GM19455 (cell line): ENCODE measurements around the gene BARX1.
"Not testable (repeated sequence)": the region's sequence is repeated elsewhere in the genome, so short reads cannot be mapped to it uniquely, and the experiment has no call there.

Experiments
- ATAC-seq: cut with Tn5 transposase; IDR thresholded peaks from one replicate; pipeline ENCODE4 v1.9.1; 2021; ENCODE audit not compliant: unreplicated experiment

Gene BARX1

DNA sequence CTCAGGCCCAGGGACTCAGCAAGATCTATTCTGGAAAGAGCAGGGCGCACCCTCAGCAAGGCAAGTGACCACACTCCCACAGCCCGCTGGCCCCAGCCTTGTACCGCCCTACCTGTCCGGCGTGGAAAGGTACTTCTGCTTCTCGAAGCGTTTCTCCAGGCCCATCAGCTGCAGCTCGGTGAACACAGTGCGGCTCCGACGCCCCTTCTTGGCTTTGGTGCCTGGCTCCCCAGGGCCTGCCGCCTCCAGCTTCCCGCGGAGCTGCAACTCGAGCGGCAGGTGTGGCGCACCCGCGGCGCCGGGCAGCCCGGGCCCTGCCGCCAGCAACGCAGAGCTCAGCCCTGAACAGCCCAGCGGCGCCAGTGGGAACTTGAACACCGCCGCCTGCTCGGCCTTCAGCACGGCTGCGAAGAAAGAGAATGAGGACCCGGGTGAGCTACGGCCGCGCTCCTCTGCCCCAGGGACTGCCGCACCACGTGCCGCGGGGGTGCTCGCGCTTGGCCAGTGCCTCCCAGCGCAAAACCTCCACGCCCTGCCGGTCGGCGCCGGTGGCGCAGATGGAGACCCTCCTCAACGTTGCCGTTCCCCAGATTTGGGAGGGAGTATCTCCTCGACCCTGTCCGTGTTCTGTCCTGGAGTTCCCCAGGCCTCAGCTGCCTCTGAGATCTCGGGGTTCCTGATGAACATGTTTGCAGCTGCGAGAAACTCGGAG, 2.2 kb downstream of the BARX1 start:
- no peak for ATAC-seq

DNA sequence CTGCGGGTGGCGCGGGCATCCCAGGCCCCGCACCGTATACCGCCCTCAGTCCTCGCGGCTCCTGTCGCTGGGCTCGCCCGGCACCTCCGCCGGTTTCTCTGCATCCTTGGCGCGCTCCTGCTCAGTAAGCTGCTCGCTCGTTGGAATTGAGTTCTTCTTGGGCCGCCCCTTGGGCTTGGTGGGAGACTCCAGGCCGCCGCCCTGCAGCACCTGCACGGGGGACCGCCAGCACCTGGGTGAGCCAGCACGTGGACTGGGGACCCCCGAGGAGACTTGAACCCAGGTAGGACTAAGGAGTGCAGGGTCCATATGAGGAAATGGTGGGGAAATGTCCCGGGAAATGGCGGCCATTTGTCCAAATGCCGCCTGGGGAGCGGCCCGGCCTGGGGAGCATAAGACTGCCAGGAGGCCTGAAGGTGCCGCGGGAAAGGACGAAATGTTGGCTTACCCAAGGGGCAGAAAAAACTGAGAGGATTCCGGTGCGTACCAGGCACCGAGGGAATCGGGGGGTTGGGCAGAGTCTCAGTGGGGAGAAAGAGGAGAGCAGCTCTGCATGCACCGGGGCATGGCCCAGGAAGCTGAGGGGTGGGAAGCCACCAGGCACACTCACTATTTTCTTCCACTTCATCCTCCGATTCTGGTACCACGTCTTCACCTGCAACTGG, 2.9 kb downstream of the BARX1 start:
- no peak for ATAC-seq

DNA sequence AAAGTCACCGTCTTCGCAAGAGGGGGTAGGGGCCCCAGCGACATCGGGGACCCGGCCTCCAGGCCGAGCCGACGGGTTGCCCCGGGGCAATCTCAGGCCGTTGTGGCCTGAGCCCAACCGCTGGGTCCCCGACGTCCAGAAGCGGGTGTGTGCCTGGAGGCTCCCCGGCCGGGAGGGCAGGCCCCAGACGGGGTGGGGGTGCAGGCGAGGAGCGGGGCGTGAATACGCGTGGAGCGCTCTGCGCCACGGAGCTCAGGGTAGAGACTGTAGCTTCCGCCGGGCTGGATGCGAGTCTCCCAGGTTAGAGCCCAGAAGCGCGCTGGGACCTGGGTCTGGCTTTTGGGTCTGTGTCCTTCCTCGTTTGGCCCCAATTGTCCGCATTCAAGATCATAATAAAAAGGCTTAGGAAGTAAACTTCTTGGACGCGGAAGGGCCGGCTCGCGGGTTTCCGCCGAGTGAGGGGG, 3.5 kb downstream of the BARX1 start:
- no peak for ATAC-seq

DNA sequence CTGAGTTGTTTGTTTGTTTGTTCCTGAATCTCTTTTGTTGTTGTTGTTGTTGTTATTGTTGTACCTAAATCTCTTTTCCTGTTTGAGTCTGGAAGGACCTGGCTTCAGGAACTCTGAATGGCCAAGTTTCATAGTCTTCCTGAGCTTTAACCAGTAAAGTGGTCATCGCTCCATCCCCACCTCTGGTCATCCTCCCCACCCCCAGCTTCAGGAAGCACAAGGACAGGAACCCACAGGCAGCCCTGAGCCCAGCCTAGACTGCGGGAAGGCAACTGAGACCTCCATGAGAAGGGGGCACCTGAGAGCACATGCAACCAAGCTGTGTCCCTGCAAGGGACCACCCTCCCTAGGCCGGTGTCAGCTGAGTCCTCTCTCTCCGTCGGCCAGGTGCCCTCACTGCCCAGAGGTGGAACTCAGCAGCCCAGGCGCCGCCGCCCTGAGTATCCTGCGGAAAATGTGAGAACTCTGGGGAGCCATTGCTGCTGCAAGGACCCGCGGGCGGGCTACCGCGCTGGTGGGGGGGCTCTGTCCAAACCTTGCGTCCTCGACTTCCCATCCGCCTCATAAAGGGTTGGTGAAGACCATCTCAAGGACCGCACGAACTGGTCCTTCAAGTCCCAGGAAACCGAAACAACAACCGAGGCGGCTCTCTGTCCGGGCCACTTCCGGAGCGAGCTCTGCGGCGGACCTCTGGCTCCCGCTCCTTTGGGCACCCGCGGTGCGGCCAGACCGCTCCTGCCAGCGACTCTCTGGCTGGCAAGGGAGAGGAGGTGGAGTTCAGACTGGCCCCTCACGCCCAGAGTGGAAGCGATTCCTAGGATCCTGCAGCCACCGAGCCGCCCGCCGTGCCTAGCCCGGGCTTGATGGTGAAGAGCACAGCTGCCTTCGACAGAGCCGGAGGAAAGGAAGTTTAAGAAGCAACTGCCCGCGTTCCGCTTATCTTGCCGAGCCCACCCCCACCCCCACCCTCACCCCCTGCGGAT, 4.2 kb downstream of the BARX1 start:
- no peak for ATAC-seq

DNA sequence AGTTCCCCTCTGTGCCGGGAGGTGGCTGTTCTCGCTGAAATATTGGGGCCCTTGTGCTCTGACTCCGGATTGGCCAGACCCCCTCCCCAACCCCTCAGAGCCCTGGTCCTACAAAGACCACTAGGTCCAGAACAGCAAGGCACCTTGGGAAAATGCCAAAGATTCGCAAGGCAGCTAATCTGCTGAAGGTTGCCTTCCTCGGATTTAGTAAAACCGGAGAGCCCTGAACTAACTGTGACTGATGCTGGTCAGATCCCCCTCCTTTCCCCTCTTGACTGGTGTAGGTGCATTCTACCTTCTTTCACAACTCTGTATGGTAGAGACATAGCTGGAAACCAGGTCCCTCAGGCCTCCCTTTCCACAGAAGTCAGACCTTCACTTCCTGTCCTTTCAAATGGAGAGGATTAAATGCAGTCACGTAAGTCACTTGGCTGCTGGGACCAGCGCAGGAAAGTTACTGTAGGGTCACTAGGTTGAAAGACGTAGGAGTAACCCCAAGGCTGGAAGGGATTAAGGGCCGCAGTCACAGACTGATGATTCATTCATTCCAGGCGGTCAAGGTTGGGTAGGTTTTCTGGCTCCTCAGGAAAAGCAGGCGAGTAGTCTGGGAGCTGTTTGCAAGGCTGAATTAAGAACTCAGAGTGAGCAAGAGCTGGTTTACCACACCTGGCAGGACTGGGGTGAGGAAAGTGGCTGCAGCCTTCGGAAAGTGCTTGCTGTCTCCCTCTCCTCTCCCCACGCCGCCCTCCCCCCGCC, 5.3 kb downstream of the BARX1 start:
- no peak for ATAC-seq

DNA sequence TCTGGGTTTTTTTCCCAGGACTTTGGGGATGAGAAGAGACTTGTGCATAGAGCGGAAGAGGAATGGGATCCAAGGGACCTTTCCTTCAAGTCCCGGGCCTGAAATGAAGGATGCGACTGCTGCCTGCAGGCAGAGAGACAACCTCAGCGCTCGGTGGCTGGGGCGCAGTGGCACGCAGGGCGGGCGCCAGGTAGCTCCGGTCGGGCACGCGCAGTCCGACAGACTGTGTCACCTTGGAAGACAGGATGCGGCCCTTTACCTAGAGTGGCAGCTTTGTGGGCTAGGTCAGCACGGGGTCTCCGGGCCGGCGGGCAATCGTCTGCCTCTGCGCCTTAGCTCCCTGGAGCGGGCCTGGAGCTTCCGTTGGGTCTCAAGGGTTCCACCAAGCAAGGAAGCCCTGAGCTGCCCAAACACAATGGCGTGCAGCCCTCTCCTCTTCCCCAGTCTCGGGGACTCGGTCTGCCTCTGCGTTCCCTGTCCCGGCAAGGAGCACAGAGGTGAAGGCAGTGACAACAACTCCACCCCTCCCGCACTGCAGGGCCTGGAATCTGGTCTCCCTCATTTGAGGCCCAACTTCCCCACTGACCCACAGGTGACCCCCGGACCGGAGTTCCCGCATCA, 6.0 kb downstream of the BARX1 start:
- ATAC-seq, result no peak

DNA sequence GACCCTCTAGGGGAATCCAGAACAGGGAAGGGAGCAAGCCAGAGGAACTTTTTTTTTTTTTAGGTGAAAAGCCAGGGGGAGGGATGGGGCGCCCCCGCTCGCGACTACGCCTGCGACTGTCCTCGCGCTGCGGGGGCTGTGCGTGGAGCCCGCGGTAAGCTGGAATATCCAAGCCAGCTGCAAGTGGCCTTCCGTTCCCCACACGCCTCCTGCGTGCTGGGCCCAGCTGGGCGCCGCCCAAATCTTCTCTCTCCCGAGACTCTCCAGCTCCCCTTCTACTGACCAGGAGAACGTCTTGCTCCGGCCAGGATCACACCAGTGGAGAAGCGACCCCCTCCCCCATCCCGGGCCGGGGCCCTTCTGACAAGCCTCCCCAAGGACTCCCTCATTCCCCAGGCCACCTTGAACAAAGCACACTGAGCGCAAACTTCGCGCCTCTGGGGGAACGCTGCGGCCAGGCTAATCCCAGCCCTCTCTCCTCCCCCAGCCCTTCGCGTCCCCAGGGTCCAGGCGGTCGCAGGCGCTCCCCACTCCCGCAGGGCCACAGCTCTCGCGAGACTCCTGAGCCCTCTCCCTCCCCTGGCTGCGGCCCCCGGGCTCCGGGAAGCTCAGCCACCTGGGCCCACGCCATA, 6.6 kb downstream of the BARX1 start:
- ATAC-seq, result no peak

DNA sequence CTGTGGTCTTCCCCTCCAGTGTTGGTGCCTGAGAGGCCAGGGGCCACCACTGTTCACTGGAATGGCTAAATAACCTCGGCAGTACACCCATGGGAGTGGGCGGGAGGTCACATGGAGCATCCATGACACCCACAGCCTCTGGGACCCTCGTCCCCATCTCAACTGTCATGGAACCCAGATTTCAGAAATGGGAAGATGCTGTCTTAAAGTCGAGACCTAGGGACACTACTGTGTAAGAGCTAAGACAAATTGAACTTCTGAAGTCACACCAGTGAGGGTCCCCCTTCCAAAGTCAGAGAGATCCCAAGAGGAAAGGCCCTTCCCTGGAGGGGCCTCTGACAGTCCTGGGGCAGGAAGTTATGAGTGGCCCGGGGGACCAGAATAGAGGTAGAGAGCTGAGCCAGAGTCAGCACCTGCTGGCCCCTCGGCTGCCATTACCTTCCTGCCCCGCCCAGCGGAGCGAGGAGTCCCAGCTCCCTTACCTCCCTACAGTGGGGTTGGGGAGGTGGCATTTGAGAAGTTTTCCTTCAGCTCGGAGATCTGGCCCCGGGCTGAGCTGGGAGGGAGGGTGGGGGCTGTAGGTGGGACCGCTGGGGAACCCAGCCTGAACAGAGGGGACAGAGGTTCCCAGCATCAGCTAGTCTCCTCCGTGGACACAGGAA, 7.6 kb downstream of the BARX1 start:
- ATAC-seq, result no peak

DNA sequence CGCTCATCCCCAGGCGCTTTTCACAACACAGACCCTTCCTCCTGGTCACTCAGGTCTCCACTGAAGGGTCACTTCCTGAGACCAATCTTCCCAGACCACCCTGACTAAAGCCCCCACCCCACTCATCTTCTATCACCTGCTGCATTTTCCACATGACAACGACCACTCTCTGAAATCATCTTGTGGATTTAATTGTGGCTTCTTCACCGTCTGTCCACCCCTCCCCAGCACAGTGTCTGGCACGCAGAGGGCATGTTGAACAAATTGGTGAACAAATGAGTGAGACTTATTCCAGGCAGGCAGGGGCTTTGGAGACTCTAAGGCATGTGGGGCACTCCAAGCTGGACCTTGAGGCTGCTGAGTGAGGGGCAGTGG, 8.8 kb downstream of the BARX1 start:
- no peak for ATAC-seq

DNA sequence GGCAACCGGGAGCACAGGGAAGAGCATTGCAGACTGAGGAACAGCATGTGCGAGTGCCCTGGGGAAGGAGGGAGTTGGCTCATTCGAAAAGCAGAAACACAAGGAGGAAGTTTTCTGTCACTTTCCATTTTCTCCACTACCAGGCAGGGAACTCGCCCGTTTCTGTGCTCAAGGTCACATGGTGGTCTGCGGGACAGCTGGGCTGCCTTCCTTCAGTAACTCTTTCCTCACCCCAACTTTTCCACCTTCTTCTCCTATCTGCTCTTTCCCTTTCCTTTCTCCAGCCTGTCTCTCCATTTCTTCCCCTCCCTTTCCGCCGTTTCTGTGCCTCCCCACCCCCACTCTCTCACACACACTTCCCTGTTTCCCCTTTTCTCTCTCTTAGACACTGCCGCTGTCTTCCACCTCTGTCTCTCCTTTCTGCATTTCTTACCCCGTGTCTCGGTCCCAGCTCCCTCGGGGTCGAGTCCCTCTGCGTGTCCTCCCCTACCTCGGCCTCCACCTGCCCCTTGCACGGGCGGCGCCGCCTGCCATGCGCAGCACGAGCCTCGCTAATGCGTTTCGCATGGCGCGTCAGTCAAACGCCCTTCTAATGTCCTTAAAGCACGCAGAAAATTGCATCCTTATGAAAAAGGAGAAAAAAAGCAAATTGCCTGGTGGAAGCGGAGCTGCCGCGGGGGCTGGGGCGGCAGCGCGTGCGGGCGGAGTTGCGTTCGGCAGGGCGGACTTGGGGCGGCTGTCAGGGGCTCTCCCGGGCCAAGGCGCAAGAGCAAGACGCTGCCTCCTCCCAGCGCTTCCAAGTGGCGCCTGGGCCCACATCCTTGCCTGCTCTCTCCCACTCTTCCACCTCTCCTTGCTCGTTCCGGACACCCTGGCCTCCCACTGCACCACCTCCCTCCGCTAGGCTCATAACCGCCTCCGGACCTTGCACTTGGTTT, 9.5 kb downstream of the BARX1 start:
- no peak for ATAC-seq

DNA sequence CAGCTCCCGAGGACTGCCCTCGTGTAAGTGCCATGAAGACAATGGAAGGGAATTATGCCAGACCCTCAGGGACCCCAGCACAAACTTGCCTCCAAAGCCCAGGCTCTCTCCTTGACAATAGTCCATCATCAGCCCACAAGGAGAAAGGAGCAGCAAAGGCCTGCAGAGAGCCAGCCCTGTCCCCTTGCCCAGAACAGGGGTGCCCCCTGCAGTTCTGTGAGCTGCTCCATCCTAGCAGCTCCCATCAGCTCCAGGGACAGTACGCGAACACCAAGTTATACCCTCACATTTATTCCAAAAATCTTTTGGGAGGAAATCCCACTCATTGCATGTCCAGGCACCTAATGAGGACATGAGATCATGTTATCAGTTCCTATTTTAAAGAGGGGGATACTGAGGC, 11.1 kb downstream of the BARX1 start:
- no peak for ATAC-seq

DNA sequence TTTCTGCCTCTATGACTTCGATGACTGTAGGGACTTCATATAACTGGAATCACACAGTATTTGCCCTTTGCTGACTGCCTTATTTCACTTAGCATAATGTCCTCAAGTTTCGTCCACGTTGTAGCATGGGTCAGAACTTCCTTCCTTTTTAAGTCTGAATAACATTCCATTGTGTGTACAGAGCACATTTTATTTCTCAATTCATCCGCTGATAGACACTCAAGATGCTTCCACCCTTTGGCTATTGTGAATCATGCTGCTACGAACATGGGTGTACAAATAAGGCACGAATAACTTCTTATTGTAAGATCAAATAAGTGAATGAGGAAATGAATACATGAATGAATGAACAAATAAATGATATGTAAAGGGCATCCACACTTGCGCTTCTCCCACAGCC, 13.0 kb downstream of the BARX1 start:
- ATAC-seq, result no peak

DNA sequence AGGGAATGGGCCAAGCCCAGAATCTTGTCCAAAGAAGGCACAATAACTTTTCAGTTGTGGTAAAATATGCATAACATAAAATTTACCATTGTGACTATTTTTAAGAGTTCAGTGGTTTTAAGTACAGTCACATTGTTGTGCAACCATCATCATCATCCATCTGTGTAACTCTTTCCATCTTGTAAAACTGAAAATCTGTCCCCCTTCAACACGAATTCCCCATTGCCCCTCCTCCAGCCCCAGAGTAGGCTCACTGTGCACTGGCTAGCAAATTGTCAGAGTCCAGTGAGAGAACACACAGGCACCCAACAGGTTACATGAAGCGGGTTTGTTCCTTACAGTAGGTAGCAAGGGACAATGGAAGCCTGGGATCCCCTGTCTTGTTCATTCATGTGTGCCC, 13.7 kb downstream of the BARX1 start:
- ATAC-seq, result no peak

DNA sequence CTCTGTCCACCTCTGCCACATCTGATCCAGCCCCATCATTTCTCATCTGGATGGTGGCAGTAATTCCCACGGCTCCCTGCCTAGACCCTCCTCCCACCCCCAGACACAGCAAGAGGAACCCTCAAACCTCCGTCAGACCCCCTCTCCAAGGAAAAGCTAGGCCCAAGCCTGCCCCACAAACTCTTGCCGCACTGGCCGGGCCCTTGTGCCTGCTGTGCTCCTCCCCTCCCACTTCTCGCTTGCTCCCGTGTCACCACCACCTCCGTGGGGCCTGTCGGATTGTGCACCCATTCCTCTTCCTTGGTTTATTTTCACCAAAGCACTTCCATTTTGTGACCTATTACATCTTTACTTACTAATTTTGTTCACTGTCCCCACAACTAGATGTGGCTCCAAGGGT, 14.2 kb downstream of the BARX1 start:
- no peak for ATAC-seq

DNA sequence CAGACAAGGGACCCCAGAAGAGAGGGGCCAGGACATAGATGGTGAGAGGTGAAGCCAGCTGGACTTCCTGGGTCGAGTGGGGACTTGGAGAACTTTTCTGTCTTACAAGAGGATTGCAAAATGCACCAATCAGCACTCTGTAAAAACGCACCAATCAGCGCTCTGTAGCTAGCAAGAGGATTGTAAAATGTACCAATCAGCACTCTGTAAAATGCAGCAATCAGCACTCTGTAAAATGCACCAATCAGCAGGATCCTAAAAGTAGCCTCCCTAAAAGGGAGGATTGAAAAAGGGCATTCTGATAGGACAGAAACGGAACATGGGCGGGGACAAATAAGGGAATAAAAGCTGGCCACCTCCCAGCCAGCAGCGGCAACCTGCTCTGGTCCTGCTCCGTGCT, 15.6 kb downstream of the BARX1 start:
- not testable (repeated sequence) for ATAC-seq

DNA sequence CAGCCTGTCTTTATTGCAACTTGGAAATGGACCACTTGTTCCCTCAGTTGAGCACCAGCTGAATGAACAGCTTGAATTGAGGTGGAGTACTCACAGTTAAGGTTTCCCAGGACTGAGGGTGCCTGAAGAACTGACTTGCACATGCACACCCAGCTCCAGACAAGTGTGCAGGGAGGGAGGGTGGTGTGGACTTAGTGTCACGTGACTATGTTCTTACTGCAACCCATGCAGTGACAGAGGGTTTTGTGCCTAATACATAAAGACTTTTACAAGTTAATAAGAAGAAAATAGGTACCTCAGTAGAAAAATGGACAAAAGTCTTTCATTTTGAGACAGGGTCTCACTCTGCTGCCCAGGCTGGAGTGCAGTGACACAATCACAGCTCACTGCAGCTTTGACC, 18.0 kb downstream of the BARX1 start:
- no peak for ATAC-seq

DNA sequence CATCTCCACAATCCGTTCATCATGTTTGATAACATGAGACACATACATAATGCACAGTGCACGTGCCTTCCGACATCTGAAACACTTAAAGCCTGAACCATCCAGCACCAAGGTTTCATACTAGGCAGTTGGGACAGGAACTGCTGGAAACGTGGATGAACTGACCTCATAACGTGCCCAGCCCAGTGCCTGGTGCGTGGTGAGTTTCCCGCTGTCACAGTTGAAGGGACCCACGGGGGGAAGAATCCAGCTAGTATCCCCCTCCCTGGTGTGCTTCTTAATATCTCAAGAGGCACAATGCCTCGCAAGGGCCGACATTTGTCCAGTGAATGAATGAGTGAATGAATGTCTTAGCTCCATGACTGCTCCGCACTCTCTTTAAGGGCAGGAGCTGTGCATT, 23.2 kb downstream of the BARX1 start:
- no peak for ATAC-seq

DNA sequence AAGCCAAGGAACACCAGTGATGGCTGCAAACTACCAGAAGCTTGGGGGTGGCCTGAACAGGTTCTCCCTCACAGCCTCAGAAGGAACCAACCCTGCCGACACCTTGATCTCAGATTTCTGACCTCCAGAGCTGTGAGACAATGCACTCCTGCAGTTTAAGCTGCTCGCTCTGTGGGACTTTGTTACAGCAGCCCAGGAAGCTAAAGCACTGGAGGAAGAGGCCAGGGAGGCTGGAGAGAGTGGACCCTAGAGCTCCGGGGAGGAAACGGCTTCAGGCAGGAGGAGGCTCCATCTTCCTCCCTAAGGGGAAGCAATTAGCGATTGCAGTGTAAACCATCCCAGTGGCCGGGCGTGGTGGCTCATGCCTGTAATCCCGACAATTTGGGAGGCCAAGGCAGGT, 25.1 kb downstream of the BARX1 start:
- ATAC-seq, result no peak
